GM18519 (cell line): ENCODE results near the gene FBN1.

Experiments used
- ATAC-seq: cut with Tn5 transposase; IDR thresholded peaks from one replicate; pipeline ENCODE4 v1.9.1; 2021; ENCODE audit warnings: mild to moderate bottlenecking, moderate library complexity; ENCODE audit not compliant: unreplicated experiment, low FRiP score

The FBN1 gene

GRCh38 chr15:48625126-48625525, 20.4 kb downstream of the FBN1 start:
- no peak for ATAC-seq

GRCh38 chr15:48624700-48625099, 20.8 kb downstream of the FBN1 start:
- no peak for ATAC-seq

GRCh38 chr15:48623456-48623855, 22.1 kb downstream of the FBN1 start:
- ATAC-seq: no peak

GRCh38 chr15:48622237-48622636, 23.3 kb downstream of the FBN1 start:
- no peak for ATAC-seq

GRCh38 chr15:48619446-48619845, 26.1 kb downstream of the FBN1 start:
- no peak for ATAC-seq

GRCh38 chr15:48617619-48618018, 27.9 kb downstream of the FBN1 start:
- no peak for ATAC-seq

- no peak for ATAC-seq
Observed at GRCh38 chr15:48616216-48616615, 29.3 kb downstream of the FBN1 start.

- no peak for ATAC-seq
Observed at GRCh38 chr15:48614051-48614450, 31.5 kb downstream of the FBN1 start.

GRCh38 chr15:48609486-48609885, 36.0 kb downstream of the FBN1 start:
- no peak for ATAC-seq

- ATAC-seq: no peak
Observed at GRCh38 chr15:48607846-48608245, 37.7 kb downstream of the FBN1 start.

GRCh38 chr15:48604567-48604966, 40.9 kb downstream of the FBN1 start:
- ATAC-seq: no peak

- ATAC-seq: no peak
Observed at GRCh38 chr15:48603922-48604321, 41.6 kb downstream of the FBN1 start.

- no peak for ATAC-seq
Observed at GRCh38 chr15:48603123-48603500, 42.4 kb downstream of the FBN1 start.

GRCh38 chr15:48602358-48603122, 43.0 kb downstream of the FBN1 start:
- no peak for ATAC-seq

- no peak for ATAC-seq
Observed at GRCh38 chr15:48601095-48601494, 44.4 kb downstream of the FBN1 start.

- no peak for ATAC-seq
Observed at GRCh38 chr15:48596841-48597240, 48.7 kb downstream of the FBN1 start.

- ATAC-seq: peak; percentile 42
Observed at GRCh38 chr15:48596415-48596814, 49.1 kb downstream of the FBN1 start.

GRCh38 chr15:48595981-48596380, 49.5 kb downstream of the FBN1 start:
- ATAC-seq: peak; percentile 34

GRCh38 chr15:48592933-48593332, 52.6 kb downstream of the FBN1 start:
- no peak for ATAC-seq

GRCh38 chr15:48592221-48592731, 53.2 kb downstream of the FBN1 start:
- no peak for ATAC-seq

GRCh38 chr15:48590723-48591122, 54.8 kb downstream of the FBN1 start:
- ATAC-seq: no peak

GRCh38 chr15:48584812-48585563, 60.5 kb downstream of the FBN1 start:
- ATAC-seq: no peak
